ENCODE results near the gene SART1. TPM values are rescaled to one million over a fixed set of nuclear protein-coding genes. Genes with fewer than 3 reads are reported as not detected.

SART1 gene
- total RNA-seq, 1 donor from 2014 or later: 36.5 TPM

- peaks cover 3% of the 10 kb centered on the region for H3K4me1 Mint-ChIP-seq (ENCODE audit: low read depth, unreplicated experiment)
- no peaks in the 10 kb centered on the region for H3K36me3 ChIP-seq (ENCODE audit: insufficient read depth, low read length)
- no peak for FAIRE-seq
- no peaks in the 10 kb centered on the region for H3K27me3 ChIP-seq (ENCODE audit: insufficient read depth, low read length)
- no peak overlapping the region for H3K4me3 ChIP-seq (ENCODE audit: insufficient read depth, low read depth, low read length)
- H3K9me3 Mint-ChIP-seq (ENCODE audit: unreplicated experiment): peaks cover 3% of the 10 kb centered on the region
- H3K4me3 Mint-ChIP-seq (ENCODE audit: unreplicated experiment): no peak overlapping the region
- peaks cover 7% of the 10 kb centered on the region for H3K4me1 ChIP-seq (ENCODE audit: insufficient read depth, low read length)
- H3K9ac ChIP-seq (ENCODE audit: low read length): no peak overlapping the region
- no peak overlapping the region for H2AFZ ChIP-seq (ENCODE audit: low read depth, low read length)
- no peak for DNase-seq (ENCODE audit: low read depth)
- no peaks in the 10 kb centered on the region for H3K79me2 ChIP-seq (ENCODE audit: insufficient read depth, low read length)
- no peak overlapping the region for H3K27ac ChIP-seq (ENCODE audit: low read depth, low read length)
- H3K9me3 ChIP-seq (ENCODE audit: insufficient read depth, low read depth, low read length): no peaks in the 10 kb centered on the region
- TF ChIP-seq CTCF (IDR thresholded peaks at IDR 0.05; ENCODE audit: insufficient read depth, low read depth, low read length): no peak
- no peak for TF ChIP-seq EZH2 (IDR thresholded peaks at IDR 0.05; ENCODE audit: insufficient read depth, low read length)
- H3K27me3 Mint-ChIP-seq (ENCODE audit: low read depth, unreplicated experiment): no peaks in the 10 kb centered on the region
- H3K4me2 ChIP-seq (ENCODE audit: low read length): no peak overlapping the region
- H3K27ac Mint-ChIP-seq (ENCODE audit: unreplicated experiment): no peak overlapping the region
- H3K36me3 Mint-ChIP-seq (ENCODE audit: low read depth, unreplicated experiment): peaks cover 5% of the 10 kb centered on the region
- no peaks in the 10 kb centered on the region for H4K20me1 ChIP-seq (ENCODE audit: insufficient read depth, low read length)
Observed at GRCh38 chr11:65931773-65932557, 29.6 kb upstream of the SART1 start.

- FAIRE-seq: no peak
- Mint-ChIP-seq H3K27ac (ENCODE audit: unreplicated experiment) (no peak overlapping the region), H3K4me3 (ENCODE audit: unreplicated experiment) (no peak overlapping the region), H3K9me3 (ENCODE audit: unreplicated experiment) (peaks cover 3% of the 10 kb centered on the region), H3K27me3 (ENCODE audit: low read depth, unreplicated experiment) (no peaks in the 10 kb centered on the region), H3K4me1 (ENCODE audit: low read depth, unreplicated experiment) (peaks cover 3% of the 10 kb centered on the region), H3K36me3 (ENCODE audit: low read depth, unreplicated experiment) (peaks cover 5% of the 10 kb centered on the region)
- no peaks in the 10 kb centered on the region for H4K20me1 ChIP-seq (ENCODE audit: insufficient read depth, low read length)
- H3K9ac ChIP-seq (ENCODE audit: low read length): no peak overlapping the region
- H3K27me3 ChIP-seq (ENCODE audit: insufficient read depth, low read length): no peaks in the 10 kb centered on the region
- no peak overlapping the region for H2AFZ ChIP-seq (ENCODE audit: low read depth, low read length)
- no peak overlapping the region for H3K27ac ChIP-seq (ENCODE audit: low read depth, low read length)
- H3K36me3 ChIP-seq (ENCODE audit: insufficient read depth, low read length): no peaks in the 10 kb centered on the region
- H3K4me1 ChIP-seq (ENCODE audit: insufficient read depth, low read length): peaks cover 7% of the 10 kb centered on the region
- H3K9me3 ChIP-seq (ENCODE audit: insufficient read depth, low read depth, low read length): no peaks in the 10 kb centered on the region
- TF ChIP-seq EZH2 (IDR thresholded peaks at IDR 0.05; ENCODE audit: insufficient read depth, low read length) (no peak), CTCF (IDR thresholded peaks at IDR 0.05; ENCODE audit: insufficient read depth, low read depth, low read length) (no peak)
- H3K4me3 ChIP-seq (ENCODE audit: insufficient read depth, low read depth, low read length): no peak overlapping the region
- H3K79me2 ChIP-seq (ENCODE audit: insufficient read depth, low read length): no peaks in the 10 kb centered on the region
- DNase-seq (ENCODE audit: low read depth): no peak
- no peak overlapping the region for H3K4me2 ChIP-seq (ENCODE audit: low read length)
Observed at GRCh38 chr11:65932558-65932919, 29.0 kb upstream of the SART1 start.

GRCh38 chr11:65934014-65934413 is 27.5 kb upstream of the SART1 start:
- peaks cover 2% of the 10 kb centered on the region for H3K36me3 Mint-ChIP-seq (ENCODE audit: low read depth, unreplicated experiment)
- H3K4me1 Mint-ChIP-seq (ENCODE audit: low read depth, unreplicated experiment): no peaks in the 10 kb centered on the region
- H3K4me3 ChIP-seq (ENCODE audit: insufficient read depth, low read depth, low read length): no peak overlapping the region
- no peak overlapping the region for H2AFZ ChIP-seq (ENCODE audit: low read depth, low read length)
- no peaks in the 10 kb centered on the region for H3K9me3 ChIP-seq (ENCODE audit: insufficient read depth, low read depth, low read length)
- no peaks in the 10 kb centered on the region for H3K36me3 ChIP-seq (ENCODE audit: insufficient read depth, low read length)
- H3K27ac Mint-ChIP-seq (ENCODE audit: unreplicated experiment): no peak overlapping the region
- no peak overlapping the region for H3K27ac ChIP-seq (ENCODE audit: low read depth, low read length)
- H3K9me3 Mint-ChIP-seq (ENCODE audit: unreplicated experiment): peaks cover 3% of the 10 kb centered on the region
- FAIRE-seq: no peak
- H3K4me3 Mint-ChIP-seq (ENCODE audit: unreplicated experiment): no peak overlapping the region
- no peaks in the 10 kb centered on the region for H4K20me1 ChIP-seq (ENCODE audit: insufficient read depth, low read length)
- no peaks in the 10 kb centered on the region for H3K79me2 ChIP-seq (ENCODE audit: insufficient read depth, low read length)
- DNase-seq (ENCODE audit: low read depth): no peak
- no peaks in the 10 kb centered on the region for H3K27me3 ChIP-seq (ENCODE audit: insufficient read depth, low read length)
- no peak for TF ChIP-seq EZH2 (IDR thresholded peaks at IDR 0.05; ENCODE audit: insufficient read depth, low read length)
- TF ChIP-seq CTCF (IDR thresholded peaks at IDR 0.05; ENCODE audit: insufficient read depth, low read depth, low read length): no peak
- H3K9ac ChIP-seq (ENCODE audit: low read length): no peak overlapping the region
- no peak overlapping the region for H3K4me2 ChIP-seq (ENCODE audit: low read length)
- H3K4me1 ChIP-seq (ENCODE audit: insufficient read depth, low read length): peaks cover 7% of the 10 kb centered on the region
- H3K27me3 Mint-ChIP-seq (ENCODE audit: low read depth, unreplicated experiment): peaks cover 2% of the 10 kb centered on the region
